Osteoblast (primary cell): Measurements from ENCODE around the gene B4GALNT3. TPM values are rescaled to one million over a fixed set of nuclear protein-coding genes. Genes with fewer than 3 reads are reported as not detected.

Experiments
- DNase-seq: peaks from one replicate; pipeline ENCODE4 v3.0.0; 2011; ENCODE audit warnings: low spot score, mixed read lengths; ENCODE audit not compliant: insufficient read length; ENCODE audit errors: missing footprints
- H2AFZ ChIP-seq: 2 replicates; pipeline ENCODE4 v1.6.0; 2011; ENCODE audit warnings: mild to moderate bottlenecking, low read length
- H3K27ac ChIP-seq: 2 replicates; pipeline ENCODE4 v1.5.1; 2011; ENCODE audit warnings: mild to moderate bottlenecking, low read depth, low read length, moderate library complexity
- H3K27me3 ChIP-seq: 2 replicates; pipeline ENCODE4 v1.6.0; 2012; ENCODE audit warnings: mild to moderate bottlenecking, control low read depth, inconsistent platforms, low read length, moderate library complexity; ENCODE audit not compliant: insufficient read depth
- H3K36me3 ChIP-seq: 2 replicates; pipeline ENCODE4 v1.5.1; 2011; ENCODE audit warnings: mild to moderate bottlenecking, low read length, control low read depth, moderate library complexity; ENCODE audit not compliant: insufficient read depth
- H3K4me1 ChIP-seq: 2 replicates; pipeline ENCODE4 v1.5.1; 2011; ENCODE audit warnings: mild to moderate bottlenecking, low read length, control low read depth, moderate library complexity; ENCODE audit not compliant: insufficient read depth
- H3K4me2 ChIP-seq: 2 replicates; pipeline ENCODE4 v1.6.0; 2011; ENCODE audit warnings: mild to moderate bottlenecking, low read length; ENCODE audit not compliant: insufficient read depth
- H3K4me3 ChIP-seq: fragments of 200-600 bp; sonication (generic); 3 replicates; pipeline ENCODE4 v1.5.1; 2012; ENCODE audit warnings: mild to moderate bottlenecking, low read length, inconsistent platforms; ENCODE audit not compliant: insufficient read depth
- H3K79me2 ChIP-seq: 2 replicates; pipeline ENCODE4 v1.6.0; 2012; ENCODE audit warnings: mild to moderate bottlenecking, low read length, control low read depth, inconsistent platforms; ENCODE audit not compliant: insufficient read depth
- H3K9me3 ChIP-seq: 2 replicates; pipeline ENCODE4 v1.5.1; 2011; ENCODE audit warnings: low read depth, low read length, control low read depth
- H4K20me1 ChIP-seq: 2 replicates; pipeline ENCODE4 v1.6.0; 2012; ENCODE audit warnings: mild to moderate bottlenecking, low read length, control low read depth; ENCODE audit not compliant: insufficient read depth
- CTCF ChIP-seq: IDR thresholded peaks from 2 replicates; pipeline ENCODE4 v1.5.1; 2011; ENCODE audit warnings: mild to moderate bottlenecking, low read depth, low read length, moderate library complexity; ENCODE audit errors: extremely low read depth
- total RNA-seq: library from RNA; depleted of rRNA; stranded (reverse); fragments of >200 nt; gene quantifications from 2 replicates; pipeline ENCODE4 v1.2.3, GENCODE V29; 2012

Gene B4GALNT3
- total RNA-seq, 1 donor, result 0.36 TPM

DNA sequence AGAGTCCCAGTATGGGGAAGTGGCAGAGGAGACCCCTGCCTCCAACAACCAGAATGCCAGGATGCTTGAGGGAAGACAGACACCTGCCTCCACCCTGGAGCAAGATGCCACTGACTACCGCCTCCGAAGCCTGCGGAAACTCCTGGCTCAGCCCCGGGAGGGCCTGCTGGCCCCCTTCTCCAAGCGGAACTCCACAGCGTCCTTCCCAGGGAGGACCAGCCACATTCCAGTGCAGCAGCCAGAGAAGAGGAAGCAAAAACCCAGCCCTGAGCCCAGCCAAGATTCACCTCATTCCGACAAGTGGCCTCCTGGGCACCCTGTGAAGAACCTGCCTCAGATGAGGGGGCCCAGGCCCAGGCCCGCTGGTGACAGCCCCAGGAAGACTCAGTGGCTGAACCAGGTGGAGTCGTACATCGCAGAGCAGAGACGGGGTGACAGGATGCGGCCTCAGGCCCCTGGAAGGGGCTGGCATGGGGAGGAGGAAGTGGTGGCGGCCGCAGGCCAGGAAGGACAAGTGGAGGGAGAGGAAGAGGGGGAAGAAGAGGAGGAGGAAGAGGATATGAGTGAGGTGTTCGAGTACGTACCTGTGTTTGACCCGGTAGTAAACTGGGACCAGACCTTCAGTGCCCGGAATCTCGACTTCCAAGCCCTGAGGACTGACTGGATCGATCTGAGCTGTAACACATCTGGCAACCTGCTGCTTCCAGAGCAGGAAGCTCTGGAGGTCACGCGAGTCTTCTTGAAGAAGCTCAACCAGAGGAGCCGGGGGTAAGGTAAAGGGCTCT lies 93.7 kb downstream of the B4GALNT3 start:
- Histone ChIP-seq H2AFZ (no peak overlapping the region), H3K36me3 (no peaks in the 10 kb centered on the region), H3K4me3 (no peak overlapping the region), H3K4me2 (no peak overlapping the region), H4K20me1 (no peaks in the 10 kb centered on the region), H3K4me1 (no peaks in the 10 kb centered on the region), H3K9me3 (no peaks in the 10 kb centered on the region), H3K27me3 (peaks cover 28% of the 10 kb centered on the region), H3K27ac (no peak overlapping the region), H3K79me2 (no peaks in the 10 kb centered on the region)
- no peak for TF ChIP-seq CTCF
- peak; percentile 64 for DNase-seq

- Histone ChIP-seq H2AFZ (no peak overlapping the region), H3K36me3 (no peaks in the 10 kb centered on the region), H3K4me2 (no peak overlapping the region), H3K9me3 (no peaks in the 10 kb centered on the region), H3K4me1 (no peaks in the 10 kb centered on the region), H3K27me3 (peaks cover 27% of the 10 kb centered on the region), H4K20me1 (no peaks in the 10 kb centered on the region), H3K27ac (no peak overlapping the region), H3K79me2 (no peaks in the 10 kb centered on the region), H3K4me3 (no peak overlapping the region)
- no peak for TF ChIP-seq CTCF
- DNase-seq, result peak; percentile 57
Measured at GRCh38 chr12:554001-554285, 94.2 kb downstream of the B4GALNT3 start.

DNA sequence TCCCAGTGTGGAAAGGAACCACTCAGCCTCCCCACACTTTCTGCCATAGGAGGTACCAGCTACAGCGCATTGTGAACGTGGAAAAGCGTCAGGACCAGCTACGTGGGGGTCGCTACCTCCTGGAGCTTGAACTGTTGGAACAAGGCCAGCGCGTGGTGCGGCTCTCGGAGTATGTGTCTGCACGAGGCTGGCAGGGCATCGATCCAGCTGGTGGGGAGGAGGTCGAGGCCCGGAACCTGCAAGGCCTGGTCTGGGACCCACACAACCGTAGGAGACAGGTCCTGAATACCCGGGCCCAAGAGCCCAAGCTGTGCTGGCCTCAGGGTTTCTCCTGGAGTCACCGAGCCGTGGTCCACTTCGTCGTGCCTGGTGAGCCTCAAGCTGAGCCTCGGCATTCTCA lies 96.8 kb downstream of the B4GALNT3 start:
- Histone ChIP-seq H3K27ac (no peak overlapping the region), H3K4me3 (no peak overlapping the region), H3K4me2 (no peak overlapping the region), H2AFZ (no peak overlapping the region), H3K9me3 (no peaks in the 10 kb centered on the region), H3K4me1 (no peaks in the 10 kb centered on the region), H4K20me1 (no peaks in the 10 kb centered on the region), H3K79me2 (no peaks in the 10 kb centered on the region), H3K36me3 (no peaks in the 10 kb centered on the region), H3K27me3 (peaks cover 34% of the 10 kb centered on the region)
- no peak for TF ChIP-seq CTCF
- DNase-seq, result no peak

- peak; percentile 76 for DNase-seq
- H3K79me2 ChIP-seq, result no peaks in the 10 kb centered on the region
- peaks cover 4% of the 10 kb centered on the region for H3K4me1 ChIP-seq
- no peak overlapping the region for H3K4me2 ChIP-seq
- no peak overlapping the region for H3K27ac ChIP-seq
- no peaks in the 10 kb centered on the region for H3K9me3 ChIP-seq
- H3K4me3 ChIP-seq, result no peak overlapping the region
- H3K27me3 ChIP-seq, result peaks cover 19% of the 10 kb centered on the region
- H2AFZ ChIP-seq, result no peak overlapping the region
- no peaks in the 10 kb centered on the region for H4K20me1 ChIP-seq
- TF ChIP-seq CTCF, result no peak
- H3K36me3 ChIP-seq, result no peaks in the 10 kb centered on the region
Measured at GRCh38 chr12:558580-558979, 98.8 kb downstream of the B4GALNT3 start.
